Nephron progenitor cell (in vitro differentiated cells): ENCODE results near the gene NEO1.

Experiments
- DNase-seq: peaks from one replicate; pipeline ENCODE4 v3.0.0; 2021
- H3K27ac Mint-ChIP-seq: 2 replicates; pipeline ENCODE4 v1.8.0; 2021; ENCODE audit warnings: mild to moderate bottlenecking, moderate library complexity, mixed read lengths
- H3K27me3 Mint-ChIP-seq: 2 replicates; pipeline ENCODE4 v1.8.0; 2021; ENCODE audit warnings: mild to moderate bottlenecking, low read depth, mixed read lengths; ENCODE audit not compliant: poor library complexity
- H3K36me3 Mint-ChIP-seq: 2 replicates; pipeline ENCODE4 v1.8.0; 2021; ENCODE audit warnings: low read depth, mixed read lengths
- H3K4me1 Mint-ChIP-seq: 2 replicates; pipeline ENCODE4 v1.8.0; 2021; ENCODE audit warnings: mixed read lengths
- H3K4me3 Mint-ChIP-seq: 2 replicates; pipeline ENCODE4 v1.8.0; 2021; ENCODE audit warnings: mild to moderate bottlenecking, moderate library complexity, mixed read lengths
- H3K9me3 Mint-ChIP-seq: 2 replicates; pipeline ENCODE4 v1.8.0; 2021; ENCODE audit warnings: mild to moderate bottlenecking, moderate library complexity, mixed read lengths
- CTCF ChIP-seq: fragments of 200-600 bp; sonication (generic); IDR thresholded peaks from 2 replicates; pipeline ENCODE4 v1.5.0; 2021; ENCODE audit warnings: antibody characterized with exemption

NEO1 gene

GRCh38 chr15:73313861-73314260 is 261.6 kb downstream of the NEO1 start:
- Mint-ChIP-seq H3K27ac (no peak overlapping the region), H3K9me3 (no peaks in the 10 kb centered on the region), H3K27me3 (peaks cover 16% of the 10 kb centered on the region), H3K4me3 (no peak overlapping the region), H3K4me1 (no peaks in the 10 kb centered on the region), H3K36me3 (peaks cover 11% of the 10 kb centered on the region)
- DNase-seq, result no peak
- TF ChIP-seq CTCF, result no peak

- Mint-ChIP-seq H3K4me1 (no peaks in the 10 kb centered on the region), H3K36me3 (peaks cover 1% of the 10 kb centered on the region), H3K9me3 (no peaks in the 10 kb centered on the region), H3K27ac (no peak overlapping the region), H3K27me3 (peaks cover 26% of the 10 kb centered on the region), H3K4me3 (no peak overlapping the region)
- DNase-seq, result no peak
- no peak for TF ChIP-seq CTCF
Measured at GRCh38 chr15:73317651-73318462, 265.6 kb downstream of the NEO1 start.

GRCh38 chr15:73318463-73319351 is 266.4 kb downstream of the NEO1 start:
- DNase-seq, result peak; percentile 70
- peaks cover 26% of the 10 kb centered on the region for H3K27me3 Mint-ChIP-seq
- no peaks in the 10 kb centered on the region for H3K36me3 Mint-ChIP-seq
- no peaks in the 10 kb centered on the region for H3K9me3 Mint-ChIP-seq
- TF ChIP-seq CTCF, result no peak
- H3K27ac Mint-ChIP-seq, result no peak overlapping the region
- no peaks in the 10 kb centered on the region for H3K4me1 Mint-ChIP-seq
- no peak overlapping the region for H3K4me3 Mint-ChIP-seq

GRCh38 chr15:73319460-73320245 is 267.4 kb downstream of the NEO1 start:
- DNase-seq, result no peak
- H3K36me3 Mint-ChIP-seq, result no peaks in the 10 kb centered on the region
- no peak for TF ChIP-seq CTCF
- no peak overlapping the region for H3K27ac Mint-ChIP-seq
- H3K4me1 Mint-ChIP-seq, result no peaks in the 10 kb centered on the region
- H3K4me3 Mint-ChIP-seq, result no peak overlapping the region
- no peaks in the 10 kb centered on the region for H3K9me3 Mint-ChIP-seq
- peaks cover 26% of the 10 kb centered on the region for H3K27me3 Mint-ChIP-seq

- no peak for TF ChIP-seq CTCF
- no peak overlapping the region for H3K27ac Mint-ChIP-seq
- no peak overlapping the region for H3K4me3 Mint-ChIP-seq
- H3K4me1 Mint-ChIP-seq, result peaks cover 3% of the 10 kb centered on the region
- no peaks in the 10 kb centered on the region for H3K36me3 Mint-ChIP-seq
- no peaks in the 10 kb centered on the region for H3K9me3 Mint-ChIP-seq
- no peak for DNase-seq
- peaks cover 26% of the 10 kb centered on the region for H3K27me3 Mint-ChIP-seq
Measured at GRCh38 chr15:73320619-73321180, 268.4 kb downstream of the NEO1 start.
